H9 (cell line): Measurements from ENCODE around the gene DNAH5. TPM values are rescaled to one million over a fixed set of nuclear protein-coding genes. Genes with fewer than 3 reads are reported as not detected.

Experiments used
- DNase-seq: peaks from one replicate; pipeline ENCODE4 v3.0.0-alpha.2; 2017
- H2AFZ ChIP-seq: one replicate; pipeline ENCODE4 v1.6.1; 2013; ENCODE audit warnings: mild to moderate bottlenecking, low read length, control low read depth, moderate library complexity
- H2AK5ac ChIP-seq: 2 replicates; pipeline ENCODE4 v1.6.1; 2013; ENCODE audit warnings: low read length, control low read depth, mixed read lengths; ENCODE audit not compliant: insufficient read length
- H2BK120ac ChIP-seq: one replicate; pipeline ENCODE4 v1.6.1; 2013; ENCODE audit warnings: low read depth, mild to moderate bottlenecking, low read length, control low read depth, inconsistent platforms; ENCODE audit not compliant: poor library complexity, severe bottlenecking
- H2BK12ac ChIP-seq: 2 replicates; pipeline ENCODE4 v1.6.1; 2013; ENCODE audit warnings: low read length, control low read depth, mixed read lengths, low read depth; ENCODE audit not compliant: insufficient read length
- H2BK15ac ChIP-seq: 2 replicates; pipeline ENCODE4 v1.6.1; 2013; ENCODE audit warnings: low read depth, low read length, control low read depth
- H2BK20ac ChIP-seq: one replicate; pipeline ENCODE4 v1.6.1; 2013; ENCODE audit warnings: low read depth, mild to moderate bottlenecking, low read length, control low read depth, inconsistent platforms; ENCODE audit not compliant: poor library complexity, severe bottlenecking
- H2BK5ac ChIP-seq: 2 replicates; pipeline ENCODE4 v1.6.1; 2013; ENCODE audit warnings: low read length, control low read depth, mixed read lengths; ENCODE audit not compliant: insufficient read length
- H3K14ac ChIP-seq: 2 replicates; pipeline ENCODE4 v1.6.1; 2013; ENCODE audit warnings: low read length, control low read depth; ENCODE audit not compliant: insufficient read depth
- H3K18ac ChIP-seq: 2 replicates; pipeline ENCODE4 v1.6.1; 2013; ENCODE audit warnings: low read depth, mild to moderate bottlenecking, mixed read lengths, low read length, control low read depth; ENCODE audit not compliant: insufficient read length
- H3K23ac ChIP-seq: 2 replicates; pipeline ENCODE4 v1.6.1; 2013; ENCODE audit warnings: low read length, control low read depth, mixed read lengths, low read depth; ENCODE audit not compliant: insufficient read length
- H3K23me2 ChIP-seq: 2 replicates; pipeline ENCODE4 v1.6.1; 2013; ENCODE audit warnings: low read depth, mild to moderate bottlenecking, mixed read lengths, low read length, control low read depth; ENCODE audit not compliant: insufficient read length, poor library complexity, severe bottlenecking
- H3K27ac ChIP-seq: 2 replicates; pipeline ENCODE4 v1.5.1; 2013; ENCODE audit warnings: low read length, control low read depth, mixed read lengths, low read depth; ENCODE audit not compliant: insufficient read length
- H3K27me3 ChIP-seq: 2 replicates; pipeline ENCODE4 v1.6.1; 2013; ENCODE audit warnings: low read length, control low read depth, inconsistent platforms; ENCODE audit not compliant: insufficient read depth
- H3K4ac ChIP-seq: 2 replicates; pipeline ENCODE4 v1.6.1; 2013; ENCODE audit warnings: low read depth, mild to moderate bottlenecking, control low read depth, inconsistent platforms, low read length, moderate library complexity
- H3K4me1 ChIP-seq: 2 replicates; pipeline ENCODE4 v1.6.1; 2013; ENCODE audit warnings: low read length, control low read depth, inconsistent platforms; ENCODE audit not compliant: insufficient read depth
- H3K4me2 ChIP-seq: 2 replicates; pipeline ENCODE4 v1.6.1; 2013; ENCODE audit warnings: low read length, control low read depth, mixed read lengths; ENCODE audit not compliant: insufficient read length, insufficient read depth
- H3K56ac ChIP-seq: 2 replicates; pipeline ENCODE4 v1.6.1; 2013; ENCODE audit warnings: low read depth, mild to moderate bottlenecking, mixed read lengths, low read length, control low read depth; ENCODE audit not compliant: insufficient read length
- H3K79me1 ChIP-seq: 2 replicates; pipeline ENCODE4 v1.6.1; 2013; ENCODE audit warnings: low read depth, mild to moderate bottlenecking, moderate library complexity, low read length, control low read depth, inconsistent platforms; ENCODE audit not compliant: insufficient read depth, poor library complexity, severe bottlenecking
- H3K79me2 ChIP-seq: 2 replicates; pipeline ENCODE4 v1.6.1; 2013; ENCODE audit warnings: low read length, control low read depth, inconsistent platforms; ENCODE audit not compliant: insufficient read depth
- H3K9ac ChIP-seq: 2 replicates; pipeline ENCODE4 v1.6.1; 2013; ENCODE audit warnings: low read length, control low read depth, mixed read lengths; ENCODE audit not compliant: insufficient read length; ENCODE audit errors: extremely low read depth
- H3K9me3 ChIP-seq: one replicate; pipeline ENCODE4 v1.6.1; 2013; ENCODE audit warnings: low read depth, low read length, inconsistent platforms; ENCODE audit not compliant: control insufficient read depth
- H3T11ph ChIP-seq: one replicate; pipeline ENCODE4 v1.6.1; 2013; ENCODE audit warnings: mild to moderate bottlenecking, low read length, control low read depth, inconsistent platforms
- H4K20me1 ChIP-seq: one replicate; pipeline ENCODE4 v1.6.1; 2013; ENCODE audit not compliant: control insufficient read depth, insufficient read length, insufficient read depth
- H4K5ac ChIP-seq: 2 replicates; pipeline ENCODE4 v1.6.1; 2013; ENCODE audit warnings: low read depth, mild to moderate bottlenecking, mixed read lengths, low read length, control low read depth; ENCODE audit not compliant: insufficient read length
- H4K8ac ChIP-seq: replicated peaks from 2 replicates; pipeline ENCODE4 v1.6.1; 2013; ENCODE audit warnings: low read length, control low read depth, mixed read lengths, low read depth; ENCODE audit not compliant: insufficient read length
- H4K91ac ChIP-seq: 2 replicates; pipeline ENCODE4 v1.6.1; 2013; ENCODE audit warnings: low read depth, mild to moderate bottlenecking, moderate library complexity, mixed read lengths, low read length, control low read depth; ENCODE audit not compliant: insufficient read length
- H3K27ac Mint-ChIP-seq, 3 experiments: 2 replicates in 2 of 3; 3 replicates in 1 of 3; pipeline ENCODE4 v1.8.0; 2020 to 2021; ENCODE audit warnings: mixed read lengths in 3 of 3, mild to moderate bottlenecking in 1 of 3, moderate library complexity in 1 of 3
- H3K27me3 Mint-ChIP-seq: 2 replicates; pipeline ENCODE4 v1.8.0; 2021; ENCODE audit warnings: low read depth, mild to moderate bottlenecking, moderate library complexity, mixed read lengths
- H3K36me3 Mint-ChIP-seq, 3 experiments: 2 replicates in 2 of 3; 3 replicates in 1 of 3; pipeline ENCODE4 v1.8.0; 2020 to 2021; ENCODE audit warnings: low read depth in 3 of 3, mixed read lengths in 3 of 3; ENCODE audit not compliant: insufficient read depth in 1 of 3
- H3K4me1 Mint-ChIP-seq, 2 experiments: 2 replicates each; pipeline ENCODE4 v1.8.0; 2020; ENCODE audit warnings: mixed read lengths in 2 of 2
- H3K4me3 Mint-ChIP-seq, 2 experiments: 2 replicates in 1 of 2; 3 replicates in 1 of 2; pipeline ENCODE4 v1.8.0; 2020 to 2021; ENCODE audit warnings: mild to moderate bottlenecking in 2 of 2, mixed read lengths in 2 of 2, moderate library complexity in 1 of 2
- H3K9me3 Mint-ChIP-seq, 2 experiments: 2 replicates in 1 of 2; 3 replicates in 1 of 2; pipeline ENCODE4 v1.8.0; 2020; ENCODE audit warnings: mild to moderate bottlenecking in 2 of 2, mixed read lengths in 2 of 2, moderate library complexity in 1 of 2
- CTCF ChIP-seq: fragments of 200-600 bp; sonication (generic); conservative IDR thresholded peaks from 3 replicates; pipeline ENCODE4 v1.8.0; 2021; ENCODE audit warnings: antibody characterized with exemption, mild to moderate bottlenecking
- WGBS: extraction: QIAGEN DNeasy Blood & Tissue Kit; methylation state at CpG from one replicate; pipeline ENCODE4 v1.1.7; 2013; ENCODE audit warnings: missing lambda C conversion rate, low lambda C conversion rate, mixed read lengths; ENCODE audit not compliant: insufficient read length; ENCODE audit errors: extremely low coverage; 5-methylcytosine and 5-hydroxymethylcytosine counted together
- total RNA-seq: library from RNA; stranded (reverse); gene quantifications from 2 replicates; pipeline ENCODE4 v1.2.1, GENCODE V29; 2021

Gene DNAH5
- total RNA-seq, 1 experiment from 2014 or later, result 0.50 TPM

- Histone ChIP-seq H3K4ac (no peak overlapping the region), H2BK5ac (no peak overlapping the region), H3K14ac (no peak overlapping the region), H3T11ph (no peak overlapping the region), H4K8ac (no peak overlapping the region), H3K9me3 (no peaks in the 10 kb centered on the region), H3K4me2 (no peak overlapping the region), H4K5ac (no peak overlapping the region), H3K56ac (no peak overlapping the region), H3K9ac (no peak overlapping the region), H2BK120ac (no peak overlapping the region), H2AK5ac (no peak overlapping the region), H3K4me1 (no peaks in the 10 kb centered on the region), H3K18ac (no peak overlapping the region), H3K23ac (no peak overlapping the region), H4K91ac (no peak overlapping the region), H3K27ac (no peak overlapping the region), H3K79me1 (no peaks in the 10 kb centered on the region), H3K23me2 (no peaks in the 10 kb centered on the region), H4K20me1 (no peaks in the 10 kb centered on the region), H2BK15ac (no peak overlapping the region), H3K79me2 (no peaks in the 10 kb centered on the region), H2BK12ac (no peak overlapping the region), H2BK20ac (no peak overlapping the region), H3K27me3 (no peaks in the 10 kb centered on the region), H2AFZ (no peak overlapping the region)
- TF ChIP-seq CTCF, result no peak
- no peaks in the 10 kb centered on the region for H3K27me3 Mint-ChIP-seq
- H3K9me3 Mint-ChIP-seq, result peaks cover 2 to 3% of the 10 kb centered on the region in 2 experiments; a peak in 3 of 5 replicates
- no peaks in the 10 kb centered on the region for H3K4me1 Mint-ChIP-seq
- no peak overlapping the region for H3K4me3 Mint-ChIP-seq
- WGBS, result no CpG with 5 or more reads among the region's 2 CpGs
- no peaks in the 10 kb centered on the region; a peak in 1 of 7 replicates for H3K36me3 Mint-ChIP-seq
- no peak for DNase-seq
- H3K27ac Mint-ChIP-seq, result no peak overlapping the region
These were observed 123.1 kb downstream of the DNAH5 start for GRCh38 chr5:13821366-13821765.
